DOHH2 (cell line): Measurements from ENCODE around the gene C4A.

Experiments
- H3F3A ChIP-seq: fragments of 200-600 bp; sonication (generic), shearing (Covaris generic); 2 replicates; pipeline ENCODE4 v1.6.0; 2016; ENCODE audit warnings: antibody characterized with exemption, mild to moderate bottlenecking; ENCODE audit not compliant: control insufficient read depth, insufficient read depth
- H3K27ac ChIP-seq: fragments of 200-600 bp; sonication (generic); 2 replicates; pipeline ENCODE4 v1.5.1; 2014; ENCODE audit warnings: low read depth, mild to moderate bottlenecking, low read length, moderate library complexity
- H3K27me3 ChIP-seq: fragments of 200-600 bp; sonication (generic); 2 replicates; pipeline ENCODE4 v1.6.1; 2014; ENCODE audit warnings: mild to moderate bottlenecking, low read length, mixed read lengths; ENCODE audit not compliant: control insufficient read depth
- H3K36me3 ChIP-seq: fragments of 200-600 bp; sonication (generic); 2 replicates; pipeline ENCODE4 v1.6.1; 2014; ENCODE audit warnings: mild to moderate bottlenecking, low read length, moderate library complexity, mixed read lengths; ENCODE audit not compliant: control insufficient read depth
- H3K4me1 ChIP-seq: fragments of 200-600 bp; sonication (generic); 2 replicates; pipeline ENCODE4 v1.6.1; 2014; ENCODE audit warnings: mild to moderate bottlenecking, low read length, mixed read lengths; ENCODE audit not compliant: control insufficient read depth
- H3K4me2 ChIP-seq: fragments of 200-600 bp; sonication (generic); 2 replicates; pipeline ENCODE4 v1.6.0; 2014; ENCODE audit warnings: mild to moderate bottlenecking, low read length, moderate library complexity
- H3K4me3 ChIP-seq: fragments of 200-600 bp; sonication (generic); 2 replicates; pipeline ENCODE4 v1.5.1; 2014; ENCODE audit warnings: mild to moderate bottlenecking, low read length, mixed read lengths
- H3K79me2 ChIP-seq: fragments of 200-600 bp; sonication (generic); 2 replicates; pipeline ENCODE4 v1.6.1; 2014; ENCODE audit warnings: mild to moderate bottlenecking, low read length, mixed read lengths; ENCODE audit not compliant: control insufficient read depth
- H3K9me2 ChIP-seq: fragments of 200-600 bp; sonication (generic); replicated peaks from 2 replicates; pipeline ENCODE4 v1.6.1; 2014; ENCODE audit warnings: mild to moderate bottlenecking, low read length, mixed read lengths; ENCODE audit not compliant: control insufficient read depth
- H3K9me3 ChIP-seq: fragments of 200-600 bp; sonication (generic); 2 replicates; pipeline ENCODE4 v1.6.1; 2014; ENCODE audit warnings: antibody characterized with exemption, low read length, mixed read lengths; ENCODE audit not compliant: control insufficient read depth, insufficient read depth
- H4K20me1 ChIP-seq: fragments of 200-600 bp; sonication (generic); 2 replicates; pipeline ENCODE4 v1.6.0; 2014; ENCODE audit warnings: low read depth, mild to moderate bottlenecking, antibody characterized with exemption, low read length, moderate library complexity; ENCODE audit not compliant: control insufficient read depth, insufficient read depth
- EZH2phosphoT487 ChIP-seq: fragments of 200-600 bp; sonication (generic); IDR thresholded peaks from 2 replicates; pipeline ENCODE4 v1.6.1; 2017; ENCODE audit warnings: borderline replicate concordance, mild to moderate bottlenecking, antibody characterized with exemption, low read length, moderate library complexity, mixed read lengths
- TF ChIP-seq, protein P1 (sequence below): fragments of 200-600 bp; sonication (generic); IDR thresholded peaks from one replicate; pipeline ENCODE4 v1.5.1; 2014; ENCODE audit warnings: antibody characterized with exemption, mild to moderate bottlenecking, low read depth, low read length; ENCODE audit not compliant: poor library complexity, severe bottlenecking

Gene C4A

DNA sequence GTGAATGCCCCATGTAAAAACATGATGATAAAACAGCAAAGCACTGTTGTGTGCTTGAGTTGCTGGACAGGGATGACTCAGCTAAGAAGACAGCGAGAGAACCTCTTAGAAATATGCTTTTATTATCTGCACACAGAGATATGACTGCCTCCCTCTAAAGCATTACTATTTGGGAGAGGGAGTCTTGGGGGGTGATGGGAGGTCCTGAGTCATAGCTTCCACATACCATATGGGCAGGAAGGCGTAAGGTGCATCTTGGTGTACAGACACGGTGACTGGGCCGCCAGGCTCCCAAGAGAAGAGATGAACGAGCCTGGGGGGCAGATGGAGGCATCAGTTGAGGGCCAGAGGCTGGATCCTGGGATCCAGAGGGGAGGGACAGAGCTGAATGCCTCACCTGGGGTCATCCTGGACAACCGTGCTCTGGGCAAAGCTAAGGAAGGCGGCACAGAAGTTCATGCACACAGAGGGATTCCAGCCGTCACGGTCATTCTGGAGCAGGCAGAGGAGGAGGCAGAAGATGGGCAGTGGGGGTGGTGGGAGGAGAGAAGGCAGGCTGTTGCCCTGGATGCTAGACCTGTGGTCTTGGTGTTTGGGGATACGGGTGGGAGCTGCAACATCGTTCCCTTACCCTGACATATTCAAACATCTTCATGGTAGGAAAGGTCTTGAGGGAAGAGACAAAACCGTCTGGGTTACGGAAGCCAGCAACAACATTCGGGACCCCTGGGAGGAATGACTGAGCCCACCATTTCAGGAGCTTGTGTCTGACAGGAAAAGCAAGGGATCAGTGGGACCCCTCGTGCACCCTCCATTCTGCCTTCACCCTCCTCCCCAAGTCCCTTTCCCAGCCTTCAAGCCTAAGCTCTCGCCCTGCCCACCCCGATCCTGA is 11.9 kb upstream of the C4A start:
- Histone ChIP-seq H3K4me2 (peak overlapping the region; percentile 99), H3K9me2 (no peaks in the 10 kb centered on the region), H3K79me2 (peaks cover 39% of the 10 kb centered on the region), H4K20me1 (no peaks in the 10 kb centered on the region), H3K9me3 (no peaks in the 10 kb centered on the region), H3K36me3 (peaks cover 66% of the 10 kb centered on the region), H3K27ac (no peak overlapping the region), H3K4me3 (peak overlapping the region; percentile 93), H3K4me1 (peaks cover 30% of the 10 kb centered on the region), H3F3A (peaks cover 3% of the 10 kb centered on the region; the same call in 1 of the 2 replicates), H3K27me3 (no peaks in the 10 kb centered on the region)
- no peak for TF ChIP-seq EZH2phosphoT487
- TF ChIP-seq, protein P1, sequence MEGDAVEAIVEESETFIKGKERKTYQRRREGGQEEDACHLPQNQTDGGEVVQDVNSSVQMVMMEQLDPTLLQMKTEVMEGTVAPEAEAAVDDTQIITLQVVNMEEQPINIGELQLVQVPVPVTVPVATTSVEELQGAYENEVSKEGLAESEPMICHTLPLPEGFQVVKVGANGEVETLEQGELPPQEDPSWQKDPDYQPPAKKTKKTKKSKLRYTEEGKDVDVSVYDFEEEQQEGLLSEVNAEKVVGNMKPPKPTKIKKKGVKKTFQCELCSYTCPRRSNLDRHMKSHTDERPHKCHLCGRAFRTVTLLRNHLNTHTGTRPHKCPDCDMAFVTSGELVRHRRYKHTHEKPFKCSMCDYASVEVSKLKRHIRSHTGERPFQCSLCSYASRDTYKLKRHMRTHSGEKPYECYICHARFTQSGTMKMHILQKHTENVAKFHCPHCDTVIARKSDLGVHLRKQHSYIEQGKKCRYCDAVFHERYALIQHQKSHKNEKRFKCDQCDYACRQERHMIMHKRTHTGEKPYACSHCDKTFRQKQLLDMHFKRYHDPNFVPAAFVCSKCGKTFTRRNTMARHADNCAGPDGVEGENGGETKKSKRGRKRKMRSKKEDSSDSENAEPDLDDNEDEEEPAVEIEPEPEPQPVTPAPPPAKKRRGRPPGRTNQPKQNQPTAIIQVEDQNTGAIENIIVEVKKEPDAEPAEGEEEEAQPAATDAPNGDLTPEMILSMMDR = no peak

DNA sequence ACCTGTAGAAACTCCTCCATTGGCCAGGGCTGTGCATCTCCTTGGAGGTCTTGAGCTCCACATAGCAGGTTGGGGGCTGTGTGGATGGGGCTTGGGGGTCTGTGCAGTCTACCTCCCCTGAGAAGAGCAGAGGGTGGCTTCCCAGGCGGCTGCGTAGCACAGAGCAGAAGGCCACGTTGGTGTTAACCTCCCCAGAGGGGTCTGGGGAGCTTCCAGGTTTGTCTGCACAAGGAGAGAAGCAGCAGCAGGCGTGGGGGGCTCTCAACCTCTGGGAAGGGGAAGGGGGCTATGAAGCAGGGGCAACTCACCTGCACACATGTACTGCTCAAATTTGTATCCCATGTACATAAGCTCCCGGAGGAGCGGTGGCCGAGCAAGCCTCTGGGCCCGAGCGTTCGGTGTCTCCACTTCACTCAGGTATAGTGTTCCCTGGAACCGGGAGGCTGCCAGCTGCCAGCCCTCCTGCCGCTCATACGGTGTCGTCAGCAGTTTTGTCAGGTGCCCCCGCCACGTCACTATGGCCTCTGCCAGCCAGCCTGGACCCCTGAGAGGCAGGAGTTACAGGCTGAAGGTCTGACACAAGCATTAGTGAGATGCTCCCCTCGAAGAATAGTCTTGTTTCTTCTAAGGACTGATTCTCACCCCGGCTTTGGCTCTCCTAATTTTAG is 11.1 kb upstream of the C4A start:
- H3K36me3 ChIP-seq = peaks cover 59% of the 10 kb centered on the region
- H4K20me1 ChIP-seq = no peaks in the 10 kb centered on the region
- H3K27ac ChIP-seq = no peak overlapping the region
- H3K4me1 ChIP-seq = peaks cover 30% of the 10 kb centered on the region
- no peak for TF ChIP-seq EZH2phosphoT487
- TF ChIP-seq, protein P1 = no peak
- peak overlapping the region; percentile 93 for H3K4me3 ChIP-seq
- no peaks in the 10 kb centered on the region for H3K9me2 ChIP-seq
- no peaks in the 10 kb centered on the region for H3K9me3 ChIP-seq
- peak overlapping the region; percentile 99 for H3K4me2 ChIP-seq
- no peaks in the 10 kb centered on the region for H3K27me3 ChIP-seq
- H3F3A ChIP-seq = peaks cover 3% of the 10 kb centered on the region; the same call in 1 of the 2 replicates
- peaks cover 39% of the 10 kb centered on the region for H3K79me2 ChIP-seq

DNA sequence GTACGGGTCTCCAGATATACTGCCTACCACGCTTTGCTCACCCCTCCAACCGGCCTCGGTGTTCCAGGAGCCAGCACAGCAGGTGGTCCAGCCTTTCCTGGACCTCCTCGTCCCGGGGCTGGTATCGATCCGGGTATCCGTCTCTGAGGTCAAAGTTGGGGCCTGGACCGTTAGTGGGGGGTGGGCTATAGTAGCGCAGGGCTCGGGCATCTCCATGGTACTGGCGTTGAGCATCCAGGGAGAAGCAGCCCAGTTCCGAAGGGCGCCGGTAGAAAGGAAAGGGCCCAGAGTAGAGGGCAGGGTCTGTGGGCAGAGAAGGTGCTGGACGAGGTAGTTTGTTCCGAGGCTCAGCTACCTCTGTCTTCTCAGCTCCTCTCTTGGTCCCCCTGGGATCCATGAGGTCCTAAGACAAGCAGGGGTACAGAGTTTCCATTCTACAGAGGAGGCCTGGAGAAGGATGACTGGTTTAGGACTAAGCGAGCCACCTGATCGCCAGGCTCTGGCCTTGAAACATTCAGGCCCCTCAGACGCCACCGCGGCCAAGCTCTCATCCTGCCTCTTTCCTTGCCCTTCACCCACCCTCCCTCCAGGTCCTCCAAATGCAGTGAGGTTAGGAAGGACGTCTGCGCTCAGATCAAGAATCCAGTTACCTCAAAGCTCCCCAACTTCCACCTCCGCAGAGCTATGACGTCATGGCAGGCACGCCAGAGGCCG is 10.4 kb upstream of the C4A start:
- Histone ChIP-seq H3K4me3 (peak overlapping the region; percentile 93), H3K79me2 (peaks cover 39% of the 10 kb centered on the region), H3K4me2 (peak overlapping the region; percentile 99), H3K27ac (peak overlapping the region; percentile 73), H4K20me1 (no peaks in the 10 kb centered on the region), H3K9me2 (no peaks in the 10 kb centered on the region), H3F3A (peaks cover 3% of the 10 kb centered on the region; the same call in 1 of the 2 replicates), H3K27me3 (no peaks in the 10 kb centered on the region), H3K9me3 (no peaks in the 10 kb centered on the region), H3K4me1 (peaks cover 30% of the 10 kb centered on the region), H3K36me3 (peaks cover 52% of the 10 kb centered on the region)
- TF ChIP-seq EZH2phosphoT487 = no peak
- TF ChIP-seq, protein P1 = no peak
